ENCODE measurements around the gene NFIA. TPM values are rescaled to one million over a fixed set of nuclear protein-coding genes. Genes with fewer than 3 reads are reported as not detected.

Gene NFIA
- polyA plus RNA-seq, 3 donors, result 1.4 to 5.3 (median 2.4) TPM

GRCh38 chr1:61299463-61299862 lies 217.1 kb downstream of the NFIA start:
- H3K27ac ChIP-seq (ENCODE audit: low read depth in 1 of 2, low read length in 2 of 2), result no peak overlapping the region
- intact Hi-C loops (cut with micrococcal nuclease), result no loop called here
- H4K20me1 ChIP-seq (ENCODE audit: insufficient read depth, low read length), result no peaks in the 10 kb centered on the region
- DNase-seq, result no peak
- TF ChIP-seq, protein P1, sequence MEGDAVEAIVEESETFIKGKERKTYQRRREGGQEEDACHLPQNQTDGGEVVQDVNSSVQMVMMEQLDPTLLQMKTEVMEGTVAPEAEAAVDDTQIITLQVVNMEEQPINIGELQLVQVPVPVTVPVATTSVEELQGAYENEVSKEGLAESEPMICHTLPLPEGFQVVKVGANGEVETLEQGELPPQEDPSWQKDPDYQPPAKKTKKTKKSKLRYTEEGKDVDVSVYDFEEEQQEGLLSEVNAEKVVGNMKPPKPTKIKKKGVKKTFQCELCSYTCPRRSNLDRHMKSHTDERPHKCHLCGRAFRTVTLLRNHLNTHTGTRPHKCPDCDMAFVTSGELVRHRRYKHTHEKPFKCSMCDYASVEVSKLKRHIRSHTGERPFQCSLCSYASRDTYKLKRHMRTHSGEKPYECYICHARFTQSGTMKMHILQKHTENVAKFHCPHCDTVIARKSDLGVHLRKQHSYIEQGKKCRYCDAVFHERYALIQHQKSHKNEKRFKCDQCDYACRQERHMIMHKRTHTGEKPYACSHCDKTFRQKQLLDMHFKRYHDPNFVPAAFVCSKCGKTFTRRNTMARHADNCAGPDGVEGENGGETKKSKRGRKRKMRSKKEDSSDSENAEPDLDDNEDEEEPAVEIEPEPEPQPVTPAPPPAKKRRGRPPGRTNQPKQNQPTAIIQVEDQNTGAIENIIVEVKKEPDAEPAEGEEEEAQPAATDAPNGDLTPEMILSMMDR (IDR thresholded peaks at IDR 0.05), result no peak
- H3K4me1 ChIP-seq (ENCODE audit: control insufficient read depth in 1 of 2, insufficient read depth in 2 of 2, low read length in 2 of 2), result no peaks in the 10 kb centered on the region
- no peak overlapping the region for H3K27ac Mint-ChIP-seq
- H2AFZ ChIP-seq (ENCODE audit: insufficient read depth, low read depth, low read length, poor library complexity, severe bottlenecking), result no peak overlapping the region
- no peak overlapping the region for H3K9ac ChIP-seq (ENCODE audit: insufficient read depth, low read length, poor library complexity, severe bottlenecking)
- no peaks in the 10 kb centered on the region for H3K27me3 Mint-ChIP-seq (ENCODE audit: low read depth in 3 of 3)
- no peak overlapping the region for H3K4me2 ChIP-seq (replicated peaks; ENCODE audit: extremely low read depth, low read length, poor library complexity, severe bottlenecking)
- H3K36me3 Mint-ChIP-seq, result no peaks in the 10 kb centered on the region
- no peak overlapping the region for H3K4me3 Mint-ChIP-seq
- no peak overlapping the region for H3K4me3 ChIP-seq (replicated peaks in 1 of 3; ENCODE audit: low read depth in 2 of 3, low read length in 3 of 3)
- no peaks in the 10 kb centered on the region for H3K27me3 ChIP-seq (ENCODE audit: control insufficient read depth in 2 of 2, insufficient read depth in 2 of 2, low read length in 2 of 2)
- no peaks in the 10 kb centered on the region for H3K4me1 Mint-ChIP-seq
- no CpG with 5 or more reads among the region's 2 CpGs for WGBS (ENCODE audit: insufficient coverage)
- no peaks in the 10 kb centered on the region for H3K79me2 ChIP-seq (ENCODE audit: insufficient read depth, low read length)
- no peaks in the 10 kb centered on the region for H3K36me3 ChIP-seq (replicated peaks in 1 of 2; ENCODE audit: control insufficient read depth in 1 of 2, insufficient read depth in 2 of 2, low read length in 2 of 2)
- H3K9me3 Mint-ChIP-seq, result peaks cover 0 to 7% (median 5%) of the 10 kb centered on the region in 7 donors
- no peaks in the 10 kb centered on the region for H3K9me3 ChIP-seq (replicated peaks in 1 of 2; ENCODE audit: control insufficient read depth in 1 of 2, insufficient read depth in 1 of 2, low read length in 2 of 2)

GRCh38 chr1:61300899-61301298 lies 218.5 kb downstream of the NFIA start:
- WGBS (ENCODE audit: insufficient coverage), result no CpG with 5 or more reads among the region's 3 CpGs

More at GRCh38 chr1:61300899-61301298, 218.5 kb downstream of the NFIA start:
- H3K4me1 Mint-ChIP-seq, result no peaks in the 10 kb centered on the region
- H3K27me3 ChIP-seq (ENCODE audit: control insufficient read depth in 2 of 2, insufficient read depth in 2 of 2, low read length in 2 of 2), result no peaks in the 10 kb centered on the region
- DNase-seq, result no peak
- H3K9me3 ChIP-seq (replicated peaks in 1 of 2; ENCODE audit: control insufficient read depth in 1 of 2, insufficient read depth in 1 of 2, low read length in 2 of 2), result no peaks in the 10 kb centered on the region
- H3K36me3 ChIP-seq (replicated peaks in 1 of 2; ENCODE audit: control insufficient read depth in 1 of 2, insufficient read depth in 2 of 2, low read length in 2 of 2), result no peaks in the 10 kb centered on the region
- H3K4me3 Mint-ChIP-seq, result no peak overlapping the region
- no peaks in the 10 kb centered on the region for H3K36me3 Mint-ChIP-seq
- intact Hi-C loops (cut with micrococcal nuclease), result no loop called here
- H3K27ac ChIP-seq (ENCODE audit: low read depth in 1 of 2, low read length in 2 of 2), result no peak overlapping the region
- no peak overlapping the region for H3K27ac Mint-ChIP-seq
- H2AFZ ChIP-seq (ENCODE audit: insufficient read depth, low read depth, low read length, poor library complexity, severe bottlenecking), result no peak overlapping the region
- H3K4me2 ChIP-seq (replicated peaks; ENCODE audit: extremely low read depth, low read length, poor library complexity, severe bottlenecking), result no peak overlapping the region
- no peaks in the 10 kb centered on the region for H3K27me3 Mint-ChIP-seq (ENCODE audit: low read depth in 3 of 3)
- TF ChIP-seq, protein P1 (IDR thresholded peaks at IDR 0.05), result no peak
- H3K9ac ChIP-seq (ENCODE audit: insufficient read depth, low read length, poor library complexity, severe bottlenecking), result no peak overlapping the region
- no peaks in the 10 kb centered on the region for H3K4me1 ChIP-seq (ENCODE audit: control insufficient read depth in 1 of 2, insufficient read depth in 2 of 2, low read length in 2 of 2)
- H3K4me3 ChIP-seq (replicated peaks in 1 of 3; ENCODE audit: low read depth in 2 of 3, low read length in 3 of 3), result no peak overlapping the region
- H3K79me2 ChIP-seq (ENCODE audit: insufficient read depth, low read length), result no peaks in the 10 kb centered on the region
- peaks cover 1 to 7% (median 5%) of the 10 kb centered on the region in 7 donors for H3K9me3 Mint-ChIP-seq
- H4K20me1 ChIP-seq (ENCODE audit: insufficient read depth, low read length), result no peaks in the 10 kb centered on the region
